DMS53 treated with DMSO at 0.1 percent for 48 hours (cell line): ENCODE measurements around the gene MTIF3.

ENCODE experiments used
- DNase-seq: peaks from one replicate; lab custom pipeline; 2025; ENCODE audit not compliant: unreplicated experiment; lab: John Stamatoyannopoulos, UW

MTIF3 gene

DNA sequence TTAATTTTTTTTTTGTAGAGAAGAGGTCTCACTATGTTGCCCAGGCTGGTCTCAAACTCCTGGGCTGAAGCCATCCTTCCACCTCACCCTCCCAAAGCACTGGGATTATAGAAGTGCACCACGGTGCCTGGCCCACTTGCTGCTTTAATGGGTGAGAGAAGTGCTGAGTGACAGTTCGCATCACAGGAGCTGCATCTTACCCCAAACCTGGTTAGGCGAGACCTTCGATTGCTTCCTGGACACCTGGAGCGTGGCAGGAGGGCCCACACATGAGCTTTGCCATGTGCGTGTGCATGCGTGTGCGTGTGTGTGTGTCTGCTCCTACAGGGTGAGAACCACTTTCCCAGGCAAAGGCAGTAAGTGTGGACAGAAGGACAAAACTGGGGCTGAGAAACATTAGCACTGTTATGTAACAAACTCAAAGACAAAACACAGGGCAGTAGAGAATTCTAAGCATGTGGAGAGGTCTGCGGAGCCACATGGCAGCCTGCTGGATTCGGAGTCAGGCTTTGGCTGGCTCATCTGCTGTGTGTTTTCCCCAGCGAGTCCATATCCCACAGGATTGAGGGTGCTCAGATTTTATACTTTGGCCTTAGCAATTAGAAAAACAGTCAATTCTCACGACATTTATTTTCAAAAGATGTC lies 11.7 kb upstream of the MTIF3 start:
- no peak for DNase-seq

GRCh38 chr13:27455331-27455855 lies 5.0 kb upstream of the MTIF3 start:
- peak; percentile 18 for DNase-seq

DNA sequence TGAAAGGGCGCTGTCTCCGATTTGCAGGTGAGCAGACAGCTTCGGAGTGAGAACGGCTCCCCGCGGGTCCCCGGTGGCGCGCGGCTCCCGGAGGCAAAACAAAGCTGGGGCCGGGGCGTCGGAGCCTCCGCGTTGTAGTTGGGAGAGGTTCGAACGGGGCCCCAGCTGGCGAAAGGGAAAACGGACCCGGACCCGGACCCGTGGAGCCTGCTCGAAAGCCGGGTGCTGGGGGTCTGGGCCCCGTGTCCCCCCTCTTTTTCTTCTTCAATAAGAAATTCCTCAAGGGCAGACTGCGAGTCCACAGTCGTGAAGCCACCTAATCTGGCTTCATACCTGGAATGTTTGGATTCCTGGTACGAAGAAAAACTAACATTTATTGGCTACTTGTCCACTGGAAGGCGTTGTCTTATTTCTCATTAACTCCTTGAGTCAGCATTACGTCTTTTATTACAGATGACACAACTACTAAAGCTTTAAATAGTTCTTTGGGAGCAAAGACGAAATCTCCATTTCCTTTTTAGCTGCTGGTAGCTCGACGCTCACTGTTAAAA lies 632 bp upstream of the MTIF3 start:
- DNase-seq = peak; percentile 37

DNA sequence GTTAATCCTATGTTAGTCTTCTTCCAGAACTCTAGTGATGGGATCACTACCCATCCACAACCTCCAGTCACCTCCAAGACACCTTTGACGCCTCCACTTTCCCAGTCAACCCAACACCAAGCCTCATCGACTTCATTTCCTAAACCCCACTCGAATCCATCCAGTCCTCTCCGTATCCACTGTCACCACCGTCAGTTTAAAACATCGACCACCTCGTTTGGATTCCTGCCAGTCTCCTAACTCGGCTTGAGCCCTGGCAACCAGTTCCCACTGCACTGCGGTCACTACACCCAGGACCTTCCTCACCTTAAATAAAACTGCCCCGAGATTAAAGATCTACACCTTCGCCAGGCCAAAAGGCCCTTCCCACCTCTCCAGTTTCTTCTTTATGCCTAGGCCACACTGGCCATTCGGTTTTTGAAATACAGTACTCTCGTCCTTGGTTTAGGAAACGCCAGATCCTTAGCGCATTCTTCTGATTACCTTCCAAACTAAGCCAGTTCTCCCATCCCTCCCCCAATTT lies 1.2 kb downstream of the MTIF3 start:
- DNase-seq = no peak

- no peak for DNase-seq
Observed at GRCh38 chr13:27448308-27448707, 2.1 kb downstream of the MTIF3 start.

- no peak for DNase-seq
Observed at GRCh38 chr13:27446986-27447583, 3.3 kb downstream of the MTIF3 start.

GRCh38 chr13:27442797-27443196 lies 7.6 kb downstream of the MTIF3 start:
- DNase-seq = no peak

DNA sequence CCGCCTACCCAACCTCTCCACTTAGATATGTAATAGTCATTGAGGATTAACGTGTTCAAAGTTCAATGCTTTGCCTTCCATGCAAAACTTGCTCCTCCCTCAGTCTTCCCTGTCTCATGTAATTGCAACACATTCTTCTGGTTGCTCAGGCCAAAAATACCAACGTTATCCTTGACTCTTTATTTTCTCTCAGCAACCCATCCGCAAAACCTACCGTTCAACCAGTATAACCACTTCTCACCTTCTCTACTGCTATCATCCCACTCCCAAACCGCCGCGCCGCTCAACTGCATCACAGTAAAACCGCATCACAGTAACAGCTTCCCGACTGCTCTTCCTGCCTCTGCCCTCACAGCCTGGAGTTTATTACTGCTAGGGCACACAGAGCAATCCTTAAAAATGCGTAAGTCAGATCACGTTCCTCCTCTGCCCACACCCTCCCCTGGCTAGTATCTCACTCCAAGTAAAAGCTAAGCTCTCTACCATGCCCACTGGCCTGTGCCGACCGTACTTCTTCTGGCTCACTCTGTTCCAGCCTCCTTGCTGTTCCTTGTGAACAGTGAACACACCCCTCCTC lies 8.2 kb downstream of the MTIF3 start:
- DNase-seq = no peak

- no peak for DNase-seq
Observed at GRCh38 chr13:27440408-27440807, 10.0 kb downstream of the MTIF3 start.

- DNase-seq = no peak
Observed at GRCh38 chr13:27437126-27437525, 13.2 kb downstream of the MTIF3 start.

DNA sequence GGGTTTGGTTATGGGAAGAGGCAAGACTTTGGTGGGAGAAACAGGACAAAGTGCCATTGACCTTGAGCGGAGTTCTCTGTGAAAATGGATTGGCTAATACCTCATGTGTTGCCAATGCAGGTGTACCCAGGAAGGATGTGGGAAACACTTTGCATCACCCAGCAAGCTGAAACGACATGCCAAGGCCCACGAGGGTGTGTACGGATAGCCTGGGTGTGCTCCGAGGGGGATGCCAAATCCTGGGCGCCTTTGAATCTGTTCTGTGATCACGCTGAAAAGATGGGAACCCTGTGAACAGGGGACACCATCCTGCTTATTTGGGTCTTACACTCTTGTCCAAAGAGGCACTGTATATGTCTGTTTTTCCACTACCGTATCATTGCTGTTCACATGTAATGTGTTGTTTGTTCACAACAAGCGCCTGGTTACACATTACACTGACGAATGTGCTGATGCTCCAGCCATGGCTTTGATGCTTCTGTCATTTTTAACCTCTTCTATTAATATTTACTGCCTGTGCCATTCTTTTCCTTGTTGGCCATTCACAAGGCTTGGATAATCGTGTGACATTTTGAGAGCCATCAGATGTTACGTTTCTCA lies 17.7 kb downstream of the MTIF3 start:
- no peak for DNase-seq

GRCh38 chr13:27432180-27432579 lies 18.2 kb downstream of the MTIF3 start:
- no peak for DNase-seq

- no peak for DNase-seq
Observed at GRCh38 chr13:27428160-27428559, 22.2 kb downstream of the MTIF3 start.

DNA sequence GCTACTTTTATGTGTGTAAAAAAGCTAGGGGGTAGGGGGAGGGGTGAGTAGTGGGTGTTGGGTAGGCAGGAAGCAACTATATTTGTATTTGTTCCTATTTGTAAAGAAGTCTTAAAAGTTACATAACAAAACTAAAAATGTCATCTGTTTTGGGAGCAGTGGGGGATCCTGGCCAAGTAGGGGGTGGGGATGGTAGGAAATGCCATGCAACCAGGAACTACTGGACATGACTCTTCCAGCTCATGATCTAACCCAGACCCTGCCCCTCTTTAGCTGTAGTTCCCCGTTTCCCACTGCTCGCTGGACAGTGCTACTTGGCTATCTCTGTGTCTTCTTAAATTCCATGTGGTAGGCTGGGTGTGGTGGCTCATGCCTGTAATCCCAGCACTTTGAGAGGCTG lies 22.7 kb downstream of the MTIF3 start:
- DNase-seq = no peak

GRCh38 chr13:27425918-27426630 lies 24.3 kb downstream of the MTIF3 start:
- peak; percentile 92 for DNase-seq

DNA sequence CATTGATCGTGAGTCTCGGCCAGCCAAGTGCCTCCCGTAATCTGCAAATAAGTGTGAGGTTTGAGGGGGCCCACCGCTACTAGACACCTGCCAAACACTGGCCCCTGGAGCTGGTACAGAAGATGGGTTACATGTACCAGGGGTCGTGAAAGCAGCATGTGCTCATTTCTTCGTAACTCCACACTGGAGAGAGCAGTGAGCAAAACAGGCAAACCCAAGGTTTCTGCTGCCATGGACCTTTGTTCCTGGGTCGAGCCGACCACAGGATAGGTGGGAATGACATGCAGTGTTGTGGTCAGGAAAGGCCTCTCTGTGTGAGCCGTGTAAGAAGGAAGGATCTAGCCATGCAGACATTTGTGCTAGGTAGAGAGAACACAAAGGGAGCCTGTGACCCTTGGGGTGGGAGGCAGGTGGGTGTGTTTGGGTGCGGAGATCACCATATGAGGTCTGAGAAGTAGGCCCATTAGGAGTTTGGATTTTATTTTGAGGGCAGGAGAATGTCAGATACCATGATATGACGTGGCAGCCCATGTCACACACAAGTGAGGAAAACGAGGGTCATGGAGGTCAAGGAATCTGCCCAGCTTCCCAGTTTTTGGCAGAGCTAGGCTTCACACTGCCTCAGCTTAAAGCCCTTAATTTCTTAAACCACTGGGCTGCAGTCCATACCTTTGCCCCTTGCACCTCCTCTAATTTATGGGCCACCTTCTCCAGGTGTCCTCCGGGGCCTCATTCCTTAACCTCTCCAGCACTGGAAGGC lies 25.0 kb downstream of the MTIF3 start:
- DNase-seq = no peak

GRCh38 chr13:27424246-27425157 lies 25.9 kb downstream of the MTIF3 start, which contains the start of gene GTF3A:
Gene GTF3A (plus strand): TSS chr13:27424619.
- DNase-seq = peak; percentile 77

DNA sequence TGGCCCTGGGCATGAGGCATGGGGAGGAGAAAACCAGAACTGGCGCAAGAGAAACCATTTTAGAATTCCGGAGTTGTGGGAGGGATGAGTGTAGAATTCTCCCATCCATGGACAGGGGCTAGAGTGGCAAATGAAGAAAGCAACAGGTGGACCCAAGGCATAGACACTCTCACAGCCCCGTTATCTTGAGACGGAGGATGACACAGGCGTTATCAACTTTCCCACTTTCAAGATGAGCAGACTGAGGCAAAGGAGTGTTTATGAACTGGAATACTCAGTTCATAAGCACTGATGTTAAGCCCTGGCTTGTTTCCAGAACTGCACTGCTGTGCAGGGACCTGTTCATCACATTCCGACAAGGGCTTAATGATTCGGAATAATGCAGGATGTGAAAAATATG lies 27.0 kb downstream of the MTIF3 start:
- no peak for DNase-seq
